ENCODE measurements around the gene COLGALT1.

DNA sequence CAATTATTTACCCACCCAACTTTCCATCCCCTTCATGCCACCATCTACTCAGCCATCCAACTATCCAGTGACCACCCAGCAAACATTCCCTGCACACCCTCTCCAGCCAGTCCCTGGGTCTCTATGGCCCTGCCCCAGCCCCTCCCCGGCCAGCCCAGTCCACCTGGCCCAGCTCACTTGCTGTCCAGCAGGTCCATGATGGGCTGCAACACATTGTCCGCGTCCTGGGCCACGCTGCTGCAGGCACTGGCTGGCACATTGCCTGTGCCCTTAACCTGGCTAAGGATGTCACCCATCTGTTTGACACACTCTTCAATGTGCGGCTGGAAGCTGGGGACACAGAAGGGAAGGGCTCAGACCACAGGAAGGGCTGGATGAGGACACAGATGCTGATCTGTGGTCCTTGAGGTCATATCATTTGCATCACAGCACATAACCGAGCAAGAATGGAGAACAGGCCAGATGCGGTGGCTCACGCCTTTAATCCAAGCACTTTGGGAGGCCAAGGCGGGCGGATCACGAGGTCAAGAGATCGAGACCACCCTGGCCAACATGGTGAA is 71.1 kb downstream of the COLGALT1 start:
- TF ChIP-seq, protein P1, sequence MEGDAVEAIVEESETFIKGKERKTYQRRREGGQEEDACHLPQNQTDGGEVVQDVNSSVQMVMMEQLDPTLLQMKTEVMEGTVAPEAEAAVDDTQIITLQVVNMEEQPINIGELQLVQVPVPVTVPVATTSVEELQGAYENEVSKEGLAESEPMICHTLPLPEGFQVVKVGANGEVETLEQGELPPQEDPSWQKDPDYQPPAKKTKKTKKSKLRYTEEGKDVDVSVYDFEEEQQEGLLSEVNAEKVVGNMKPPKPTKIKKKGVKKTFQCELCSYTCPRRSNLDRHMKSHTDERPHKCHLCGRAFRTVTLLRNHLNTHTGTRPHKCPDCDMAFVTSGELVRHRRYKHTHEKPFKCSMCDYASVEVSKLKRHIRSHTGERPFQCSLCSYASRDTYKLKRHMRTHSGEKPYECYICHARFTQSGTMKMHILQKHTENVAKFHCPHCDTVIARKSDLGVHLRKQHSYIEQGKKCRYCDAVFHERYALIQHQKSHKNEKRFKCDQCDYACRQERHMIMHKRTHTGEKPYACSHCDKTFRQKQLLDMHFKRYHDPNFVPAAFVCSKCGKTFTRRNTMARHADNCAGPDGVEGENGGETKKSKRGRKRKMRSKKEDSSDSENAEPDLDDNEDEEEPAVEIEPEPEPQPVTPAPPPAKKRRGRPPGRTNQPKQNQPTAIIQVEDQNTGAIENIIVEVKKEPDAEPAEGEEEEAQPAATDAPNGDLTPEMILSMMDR (IDR thresholded peaks at IDR 0.05), result no peak
- TF ChIP-seq POLR2A (IDR thresholded peaks at IDR 0.05; ENCODE audit: low read depth) (no peak), EP300 (IDR thresholded peaks at IDR 0.05) (no peak), POLR2AphosphoS5 (IDR thresholded peaks at IDR 0.05) (no peak)

Data from esophagus muscularis mucosa (tissue), 4 donors.